Stimulated activated CD8-positive, alpha-beta memory T cell treated with anti-CD3 and anti-CD28 coated beads, Interleukin-7, amount 100 ng/mL, for 1 hour (primary cell): ENCODE data around the gene PACS1.
"Not testable (repeated sequence)": the region's sequence is repeated elsewhere in the genome, so short reads cannot be mapped to it uniquely, and the experiment has no call there.

Experiments
- DNase-seq, 2 donors: peaks; one replicate each; pipeline ENCODE4 v3.0.0-alpha.2; 2020; ENCODE audit warnings: low read depth in 2 of 2

The PACS1 gene

DNA sequence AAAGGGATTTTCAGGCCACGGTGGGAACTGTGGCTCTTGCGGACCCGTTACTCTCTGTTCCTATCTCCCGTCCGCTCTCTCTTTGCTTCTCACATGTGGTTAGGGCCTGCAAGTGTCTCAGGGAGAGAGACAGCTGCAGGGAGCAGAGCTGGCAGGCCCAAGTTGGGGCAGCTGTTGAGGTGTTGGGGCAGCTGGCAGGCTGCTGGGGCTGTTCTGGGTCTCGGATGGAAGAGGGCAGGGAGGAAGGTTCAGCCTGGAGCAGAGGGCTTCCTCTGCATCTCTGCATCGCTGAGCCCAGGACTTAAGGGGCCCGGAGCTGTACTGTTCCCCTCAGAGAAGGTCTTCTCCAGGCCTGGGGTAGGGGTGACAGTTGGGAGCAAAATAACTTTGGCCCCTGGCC is 205.3 kb downstream of the PACS1 start:
- no peak for DNase-seq

DNA sequence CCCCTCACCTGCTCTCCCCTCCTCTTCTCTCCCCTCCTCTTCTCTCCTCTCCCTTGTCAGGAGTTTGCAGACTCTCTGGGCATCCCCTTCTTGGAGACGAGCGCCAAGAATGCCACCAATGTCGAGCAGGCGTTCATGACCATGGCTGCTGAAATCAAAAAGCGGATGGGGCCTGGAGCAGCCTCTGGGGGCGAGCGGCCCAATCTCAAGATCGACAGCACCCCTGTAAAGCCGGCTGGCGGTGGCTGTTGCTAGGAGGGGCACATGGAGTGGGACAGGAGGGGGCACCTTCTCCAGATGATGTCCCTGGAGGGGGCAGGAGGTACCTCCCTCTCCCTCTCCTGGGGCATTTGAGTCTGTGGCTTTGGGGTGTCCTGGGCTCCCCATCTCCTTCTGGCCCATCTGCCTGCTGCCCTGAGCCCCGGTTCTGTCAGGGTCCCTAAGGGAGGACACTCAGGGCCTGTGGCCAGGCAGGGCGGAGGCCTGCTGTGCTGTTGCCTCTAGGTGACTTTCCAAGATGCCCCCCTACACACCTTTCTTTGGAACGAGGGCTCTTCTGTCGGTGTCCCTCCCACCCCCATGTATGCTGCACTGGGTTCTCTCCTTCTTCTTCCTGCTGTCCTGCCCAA is 206.0 kb downstream of the PACS1 start:
- no peak for DNase-seq

DNA sequence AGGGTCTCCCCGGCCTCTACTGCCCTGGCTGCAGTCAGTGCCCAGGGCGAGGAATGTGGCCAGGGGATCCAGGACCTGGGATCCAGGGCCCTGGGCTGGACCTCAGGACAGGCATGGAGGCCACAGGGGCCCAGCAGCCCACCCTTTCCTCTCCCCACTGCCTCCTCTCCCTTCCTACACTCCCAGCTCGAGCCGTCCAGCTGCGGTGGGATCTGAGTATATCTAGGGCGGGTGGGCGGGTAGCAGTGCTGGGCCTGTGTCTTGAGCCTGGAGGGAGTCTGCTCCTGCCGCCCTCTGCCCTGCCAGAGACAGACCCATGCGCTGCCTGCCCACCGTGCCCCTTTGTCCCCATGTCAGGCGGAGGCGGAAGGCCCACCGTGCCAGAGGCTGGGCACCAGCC is 206.5 kb downstream of the PACS1 start:
- not testable (repeated sequence) for DNase-seq

DNA sequence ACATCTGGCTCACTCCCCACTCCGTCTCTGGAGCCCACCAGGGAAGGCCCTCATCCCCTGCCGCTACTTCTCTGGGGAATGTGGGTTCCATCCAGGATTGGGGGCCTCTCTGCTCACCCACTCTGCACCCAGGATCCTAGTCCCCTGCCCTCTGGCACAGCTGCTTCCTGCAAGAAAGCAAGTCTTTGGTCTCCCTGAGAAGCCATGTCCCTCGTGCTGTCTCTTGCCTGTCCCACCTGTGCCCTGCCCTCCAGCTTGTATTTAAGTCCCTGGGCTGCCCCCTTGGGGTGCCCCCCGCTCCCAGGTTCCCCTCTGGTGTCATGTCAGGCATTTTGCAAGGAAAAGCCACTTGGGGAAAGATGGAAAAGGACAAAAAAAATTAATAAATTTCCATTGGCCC is 207.0 kb downstream of the PACS1 start:
- DNase-seq, result not testable (repeated sequence)

DNA sequence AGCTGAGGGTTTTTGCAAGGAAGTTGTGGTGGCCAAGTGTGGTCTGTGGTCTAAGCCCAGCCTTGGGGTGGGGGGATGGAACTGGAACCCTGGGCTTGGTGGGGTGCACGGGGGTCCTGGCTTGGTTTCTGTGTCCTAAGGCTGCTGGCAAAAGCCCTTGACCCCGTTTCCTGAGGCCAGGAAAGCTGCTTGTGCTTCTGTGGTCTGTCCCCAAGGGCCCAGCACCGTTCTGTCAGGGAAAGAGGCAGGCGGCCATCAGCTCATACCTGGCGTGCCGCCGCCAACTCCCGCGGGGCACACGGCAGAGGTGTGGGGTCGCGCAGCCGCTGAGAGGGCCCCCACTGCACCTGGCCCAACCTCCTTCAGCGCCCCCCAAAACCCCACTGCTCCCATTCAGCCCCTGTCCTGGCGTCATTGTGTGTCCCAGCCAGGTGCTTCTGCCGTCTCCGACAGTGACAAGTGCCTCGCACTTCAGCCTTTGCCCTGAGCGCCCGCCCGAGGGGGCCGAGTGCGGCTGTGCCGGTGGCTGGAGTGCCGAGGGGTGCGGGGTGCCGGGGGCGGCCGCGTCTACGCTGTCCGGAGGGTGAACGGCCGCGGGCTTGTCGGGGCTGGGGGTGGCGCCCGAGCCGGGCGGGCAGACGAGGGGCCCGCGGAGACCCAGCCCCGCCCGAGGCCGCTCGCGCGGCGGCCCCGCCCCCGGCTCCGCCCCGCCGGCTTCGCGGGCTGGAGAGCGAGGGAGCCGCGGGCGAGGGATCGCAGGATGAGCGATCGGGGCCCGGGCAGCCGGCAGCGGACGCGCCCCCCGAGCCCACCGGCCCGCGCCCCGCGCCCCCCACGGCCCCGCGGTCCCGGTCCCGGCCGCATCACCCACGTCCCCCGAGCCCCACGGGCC is 207.6 kb downstream of the PACS1 start, which contains the start of gene CNIH2:
Gene CNIH2 (plus strand): TSS at position 705 of the 892 bp plus-strand sequence. CDS start 282 bp downstream, outside the sequence.
- no peak for DNase-seq

DNA sequence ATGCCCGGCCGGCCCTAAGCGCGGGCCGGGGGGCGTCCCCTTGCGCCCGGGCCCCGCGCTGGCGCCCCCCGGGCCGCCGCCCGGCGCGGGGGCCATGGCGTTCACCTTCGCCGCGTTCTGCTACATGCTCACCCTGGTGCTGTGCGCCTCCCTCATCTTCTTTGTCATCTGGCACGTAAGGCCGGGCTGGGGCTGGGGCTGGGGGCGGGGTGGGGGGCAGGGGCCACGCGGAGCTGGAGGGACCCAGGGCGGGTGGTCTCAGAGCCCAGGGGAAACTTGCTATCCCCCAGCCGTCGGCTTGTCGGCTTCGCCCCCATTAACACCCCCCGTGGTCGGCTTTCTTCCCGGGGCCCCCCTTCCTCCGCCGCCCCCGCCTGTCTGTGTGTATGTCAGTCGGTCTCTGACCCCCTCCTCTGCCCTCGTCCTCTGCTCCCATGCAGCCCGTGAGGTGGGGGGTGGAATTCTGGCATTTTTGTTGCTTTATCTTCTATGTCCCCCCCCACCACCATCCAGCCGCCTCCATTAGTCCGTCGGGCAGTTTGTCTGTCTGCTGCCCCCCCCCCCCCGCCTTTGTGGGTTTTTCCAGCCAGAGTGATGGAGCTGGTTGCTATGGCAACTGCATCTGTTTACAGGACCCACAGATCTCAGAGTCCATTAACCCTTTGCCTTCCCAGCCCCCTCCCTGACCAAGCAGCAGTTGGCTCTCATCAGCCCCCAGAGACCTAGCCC is 208.5 kb downstream of the PACS1 start:
- DNase-seq, result no peak

DNA sequence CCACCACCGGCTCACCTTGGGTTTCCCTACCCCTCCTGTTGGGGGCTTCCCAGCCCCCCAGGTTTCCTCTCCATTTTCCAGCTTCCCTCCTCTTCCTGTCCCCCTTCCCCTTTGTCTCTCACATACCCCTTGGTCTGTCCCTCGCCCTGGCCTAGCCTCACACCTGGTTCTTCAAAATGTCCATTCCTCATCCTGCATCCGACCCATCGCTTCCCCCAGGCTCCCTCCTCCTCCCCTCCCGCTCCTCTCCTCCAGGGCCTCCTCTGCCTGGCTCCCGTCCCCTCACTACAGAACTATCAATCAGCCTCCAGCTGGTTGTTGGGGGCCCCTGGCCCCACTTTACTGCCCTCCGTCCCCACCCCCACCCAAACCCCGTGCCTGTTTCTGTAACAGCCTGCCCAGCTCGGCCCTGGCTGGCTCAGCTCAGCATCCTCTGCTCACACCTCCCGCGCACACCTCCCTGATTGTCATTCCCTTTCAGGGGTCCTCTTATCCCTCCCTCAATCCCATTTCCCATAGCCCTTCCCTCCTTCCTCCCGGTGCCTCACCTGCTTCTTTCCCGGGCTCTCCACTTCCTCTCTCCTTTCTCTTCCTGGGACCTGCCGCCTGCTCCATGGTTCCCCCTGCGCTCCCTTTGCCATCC is 209.1 kb downstream of the PACS1 start:
- no peak for DNase-seq

DNA sequence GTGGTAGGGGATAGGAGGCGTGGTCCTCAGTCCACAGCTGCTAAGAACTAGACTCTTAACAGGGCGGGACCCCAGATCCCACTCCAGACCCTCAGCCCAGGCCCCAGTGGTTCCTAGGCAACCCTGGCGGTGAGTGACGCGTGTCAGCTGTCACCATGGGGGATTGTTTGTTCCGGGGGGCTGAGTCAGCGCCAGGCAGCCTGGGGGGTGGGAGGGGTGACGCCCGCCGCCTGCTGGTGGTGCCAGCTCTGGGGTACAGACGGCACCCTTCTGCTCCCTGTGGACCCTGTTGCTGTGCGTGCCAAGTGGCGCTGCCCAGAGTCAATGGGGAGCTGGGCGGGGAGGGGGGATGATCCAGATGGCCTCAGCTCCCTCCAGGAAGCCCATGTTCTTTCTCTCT is 210.4 kb downstream of the PACS1 start:
- DNase-seq, result no peak

DNA sequence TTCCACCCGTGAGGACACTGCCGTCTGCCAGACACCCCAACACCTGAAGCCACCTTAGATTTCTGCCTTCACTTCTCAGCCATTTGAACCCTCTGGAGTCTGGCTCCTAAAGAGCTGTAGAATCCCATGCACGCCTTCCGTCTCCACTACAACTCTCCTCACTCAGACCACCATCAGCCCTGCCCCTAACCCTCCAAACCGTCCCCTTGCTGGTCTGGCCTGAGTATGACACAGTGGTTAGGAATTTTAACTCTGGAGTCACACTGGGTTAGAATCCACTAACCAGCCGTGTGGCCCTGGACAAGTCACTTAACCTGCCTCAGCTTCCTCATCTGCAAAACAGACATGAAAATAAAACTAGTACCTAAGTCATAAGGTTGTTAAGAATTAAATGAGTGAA is 210.9 kb downstream of the PACS1 start:
- no peak for DNase-seq

DNA sequence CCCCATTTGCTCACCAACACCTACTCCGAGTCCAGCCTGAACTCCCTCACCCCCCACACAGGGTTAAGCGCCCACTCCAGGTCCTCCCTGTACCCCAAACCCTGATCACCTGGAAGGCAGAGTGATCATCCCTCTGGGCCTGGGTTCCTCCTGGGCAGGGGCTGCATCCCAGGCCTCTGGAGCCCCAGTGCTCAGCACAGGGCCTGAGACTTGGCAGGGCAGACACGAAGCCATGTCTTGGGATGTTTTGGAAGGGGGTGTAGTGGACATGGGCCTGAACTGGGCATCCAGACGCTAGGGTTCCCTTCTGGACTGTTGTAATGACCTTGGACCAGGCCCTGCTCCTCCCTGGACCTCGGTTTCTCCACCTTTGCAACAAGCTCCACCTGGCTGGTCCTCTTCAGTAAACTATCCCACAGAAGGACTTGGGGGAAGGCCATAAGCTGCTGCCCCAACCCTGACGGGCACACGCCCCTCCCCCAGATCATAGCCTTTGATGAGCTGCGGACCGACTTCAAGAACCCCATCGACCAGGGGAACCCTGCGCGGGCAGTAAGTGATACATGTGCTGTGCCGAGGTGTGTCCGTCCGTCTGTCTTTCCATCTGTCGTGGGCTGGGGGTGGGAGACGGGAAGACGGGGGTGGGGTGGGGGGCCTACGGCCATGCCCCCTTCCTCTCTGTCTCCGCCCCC is 211.8 kb downstream of the PACS1 start:
- no peak for DNase-seq

DNA sequence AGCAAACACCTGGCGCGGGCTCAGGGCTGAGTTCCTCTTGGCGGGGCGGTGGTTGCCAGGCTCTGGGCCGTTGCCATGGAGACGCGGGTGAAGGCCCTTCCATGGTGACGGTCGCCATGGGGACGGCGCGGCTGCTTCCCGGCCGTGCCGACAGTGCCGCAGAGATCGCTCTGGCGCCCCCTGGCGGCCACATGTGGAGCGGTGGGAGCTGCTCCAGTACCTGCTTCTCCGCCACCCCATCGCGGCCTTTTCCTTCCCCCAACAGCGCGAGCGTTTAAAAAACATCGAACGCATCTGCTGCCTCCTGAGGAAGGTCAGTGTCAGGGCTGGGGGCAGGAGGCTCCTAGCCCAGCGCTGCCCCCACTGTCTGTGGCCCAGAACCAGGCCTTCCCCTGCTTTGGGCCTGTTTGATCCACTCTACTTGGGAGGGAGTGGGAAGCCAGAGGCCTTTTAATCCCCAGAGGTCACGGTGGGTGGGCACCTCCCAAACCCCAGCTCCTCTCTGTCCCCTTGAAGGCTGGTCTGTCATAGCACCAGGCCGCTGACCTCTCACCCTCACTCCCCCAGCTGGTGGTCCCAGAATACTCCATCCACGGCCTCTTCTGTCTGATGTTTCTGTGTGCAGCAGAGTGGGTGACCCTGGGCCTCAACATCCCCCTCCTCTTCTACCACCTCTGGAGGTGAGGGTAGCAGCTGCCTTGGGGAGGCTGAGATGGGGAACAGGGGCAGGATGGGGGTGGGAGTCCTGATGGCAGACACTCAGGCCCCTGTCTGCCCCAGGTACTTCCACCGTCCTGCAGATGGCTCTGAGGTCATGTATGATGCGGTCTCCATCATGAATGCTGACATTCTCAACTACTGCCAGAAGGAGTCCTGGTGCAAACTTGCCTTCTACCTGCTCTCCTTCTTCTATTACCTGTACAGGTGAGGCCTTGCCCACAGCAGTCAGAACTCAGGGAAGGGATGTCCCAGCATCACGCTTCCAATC is 212.7 kb downstream of the PACS1 start:
- peak; percentile 98 to 99 for DNase-seq

DNA sequence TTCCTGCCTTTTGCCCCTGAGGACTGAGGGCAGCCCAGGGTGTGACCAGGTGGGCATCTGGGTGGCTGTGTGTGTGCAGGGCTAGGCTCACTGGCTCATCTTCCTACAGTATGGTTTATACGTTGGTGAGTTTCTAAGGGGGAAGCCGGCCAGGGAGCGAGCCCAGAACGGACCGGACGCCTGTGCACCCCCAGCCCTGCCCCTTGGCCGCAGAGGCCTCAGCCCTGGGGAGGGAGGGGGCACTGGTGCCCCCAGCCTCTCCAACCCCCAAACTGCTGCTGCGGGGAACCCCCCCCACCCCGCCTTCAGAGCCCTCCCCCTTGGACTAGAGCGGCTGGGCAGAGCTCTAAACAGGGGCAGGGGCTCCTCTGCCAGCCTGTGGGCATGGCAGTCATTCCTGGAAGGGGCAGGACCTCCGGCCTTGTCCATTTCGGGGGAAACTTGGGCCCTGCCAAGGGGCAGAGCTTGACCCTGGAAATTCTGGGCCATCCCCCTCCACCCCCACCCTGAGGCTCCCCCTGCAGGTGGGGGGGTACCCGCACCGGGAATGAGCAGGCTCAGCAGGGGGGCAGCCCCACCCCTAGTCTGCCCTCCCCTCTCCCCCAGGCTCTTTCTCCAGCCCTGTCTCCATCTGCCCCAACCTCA is 213.5 kb downstream of the PACS1 start:
- DNase-seq, result no peak

DNA sequence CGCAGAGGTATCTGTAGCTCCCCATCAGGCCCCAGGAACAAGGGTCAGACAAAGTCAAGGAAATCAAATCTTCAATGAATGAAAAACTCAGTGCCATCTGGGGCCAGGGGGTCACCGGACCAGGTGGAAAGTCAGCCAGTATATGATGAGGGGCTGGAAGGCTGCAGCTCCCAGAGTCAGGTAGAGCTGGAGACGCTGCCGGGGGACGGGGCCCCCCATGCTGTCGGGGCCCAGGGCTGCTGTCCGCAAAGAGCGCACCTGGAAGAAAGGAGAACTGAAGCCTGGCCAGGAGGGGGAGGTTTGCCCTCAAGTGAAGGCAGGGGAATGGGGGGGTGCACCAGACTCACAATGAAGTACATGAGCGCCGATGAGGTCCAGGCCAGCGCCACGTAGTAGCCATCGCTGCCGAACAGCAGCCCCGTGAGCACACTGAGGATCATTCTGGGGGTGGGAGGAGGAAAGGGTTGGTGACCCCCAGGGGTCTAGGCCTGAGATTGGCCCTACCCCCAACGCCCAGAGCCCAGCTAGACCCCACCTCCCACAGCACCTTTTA is 214.5 kb downstream of the PACS1 start:
- DNase-seq, result no peak

DNA sequence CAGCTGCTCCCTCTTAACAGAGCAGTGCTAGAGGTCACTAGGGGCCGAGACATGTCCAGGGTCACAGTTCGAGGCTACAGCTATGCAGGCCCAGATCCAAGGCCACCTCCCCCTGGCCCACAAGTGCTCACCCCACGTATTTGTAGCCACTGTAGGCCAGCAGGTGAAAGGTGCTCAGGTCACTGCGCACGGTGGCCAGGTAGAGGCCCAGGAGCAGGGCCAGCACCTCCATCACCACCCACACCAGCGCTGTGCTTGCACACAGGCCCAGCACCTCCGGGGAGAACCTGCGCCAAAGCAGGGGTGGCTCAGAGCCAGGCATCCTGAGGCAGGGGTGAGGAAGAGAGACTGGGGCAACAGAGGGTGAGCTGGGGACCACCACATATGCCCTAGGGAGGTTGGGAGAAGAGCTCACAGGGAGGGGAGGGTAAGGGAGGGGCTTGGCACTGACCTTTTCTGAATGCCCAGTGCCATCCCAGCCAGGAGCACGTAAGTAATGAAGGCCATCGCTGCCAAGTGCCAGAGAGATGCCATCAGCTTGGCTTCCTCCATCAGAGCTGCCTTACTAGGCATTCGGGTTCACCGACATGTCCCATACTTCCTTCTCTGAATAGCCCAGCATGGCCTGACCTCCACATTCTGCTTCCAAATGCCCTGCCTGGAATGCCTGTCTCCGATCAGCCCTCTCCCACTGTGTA is 215.3 kb downstream of the PACS1 start:
- no peak for DNase-seq

DNA sequence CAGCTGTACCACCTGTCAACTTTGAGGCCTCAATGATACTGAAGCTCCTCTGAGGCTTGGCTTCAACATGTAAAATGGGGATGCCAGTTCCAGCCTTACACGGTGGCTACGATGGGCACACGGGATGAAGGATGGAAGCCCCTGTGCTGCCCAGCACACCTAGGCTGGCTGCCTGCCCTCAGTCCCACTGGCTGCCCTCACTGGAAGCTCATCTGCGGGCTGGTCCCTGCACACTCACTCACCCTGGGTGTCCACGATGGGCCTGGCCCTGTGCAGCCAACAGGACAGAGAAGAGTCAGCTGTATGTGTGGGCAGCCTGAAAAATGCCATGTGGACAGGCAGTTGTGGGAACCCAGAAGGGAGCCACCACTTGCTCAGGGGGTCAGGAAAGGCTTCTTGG is 216.6 kb downstream of the PACS1 start:
- DNase-seq, result no peak

DNA sequence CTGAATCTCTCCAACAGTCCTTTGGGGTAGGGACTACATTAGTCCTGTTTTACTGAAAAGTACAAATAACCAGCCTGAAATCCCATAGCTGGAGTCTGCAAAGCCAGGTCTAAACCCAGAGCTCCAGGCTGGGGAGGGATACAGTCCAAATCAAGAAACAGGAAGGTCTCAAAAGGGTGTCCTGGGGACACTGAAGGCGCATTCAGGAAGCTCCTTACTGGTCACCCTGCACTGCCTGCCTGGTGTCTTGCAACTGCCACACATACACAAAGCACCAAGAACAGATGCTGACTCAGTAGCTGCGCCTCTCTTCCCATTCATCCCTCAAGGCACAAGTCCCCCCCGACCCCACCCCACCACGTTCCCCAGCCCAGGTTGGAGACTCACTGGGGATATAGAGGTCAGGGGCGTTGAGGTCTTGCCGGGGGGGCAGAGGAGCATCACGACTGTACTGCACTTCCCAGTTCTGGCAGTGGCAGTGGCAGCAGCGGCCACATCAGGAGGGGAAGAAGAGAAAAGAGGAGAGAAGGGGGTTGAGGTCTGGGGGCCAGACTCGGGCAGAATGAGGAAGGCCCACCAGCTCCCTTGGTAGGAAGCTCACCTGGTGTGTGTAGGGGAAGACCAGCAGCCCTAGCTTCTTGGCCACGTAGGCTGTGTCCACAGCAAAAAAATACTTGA is 217.3 kb downstream of the PACS1 start:
- no peak for DNase-seq

DNA sequence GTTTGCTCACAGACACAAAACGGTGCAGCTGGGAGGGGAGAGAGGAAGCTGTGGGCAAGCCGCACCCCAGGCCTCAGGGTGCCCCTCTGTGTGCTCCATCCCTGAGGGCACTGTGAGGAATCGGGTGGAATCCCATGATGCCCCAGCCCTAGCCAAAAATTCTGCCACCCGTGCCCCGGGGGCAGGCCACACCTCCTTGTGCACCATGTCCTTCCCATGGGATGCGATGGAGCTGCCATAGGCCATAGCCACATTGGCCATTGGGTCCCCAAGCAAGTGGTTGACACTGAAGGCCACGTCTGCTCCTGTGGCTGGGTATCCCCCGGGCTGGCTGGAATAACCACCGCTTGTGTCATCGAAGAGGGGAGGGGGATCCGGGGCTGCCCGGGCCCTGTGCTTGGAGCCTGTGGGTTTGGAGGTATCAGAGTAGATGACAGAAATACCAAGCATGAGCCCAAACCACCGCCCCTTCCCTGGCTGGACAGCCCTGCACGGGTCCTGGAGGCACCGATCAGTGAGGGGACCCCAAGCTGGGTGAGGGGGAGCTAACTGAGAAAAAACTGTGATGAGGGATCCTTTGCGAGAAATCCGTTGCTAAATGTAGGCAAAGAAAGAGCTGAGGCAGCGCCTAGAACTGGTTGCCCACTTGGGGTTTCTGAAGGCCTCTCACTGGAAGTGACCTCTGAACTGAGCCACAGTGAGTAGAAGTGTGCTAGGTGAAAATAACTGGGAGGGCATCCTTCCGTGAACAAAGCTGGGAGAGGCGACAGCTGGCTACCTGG is 218.0 kb downstream of the PACS1 start:
- no peak for DNase-seq
